Caco-2 (cell line): ENCODE measurements around the gene QDPR. TPM values are rescaled to one million over a fixed set of nuclear protein-coding genes. Genes with fewer than 3 reads are reported as not detected.

Experiments
- BruUV-seq: library from RNA; stranded (reverse); fragments of 400-500 nt; replicated peaks from 2 replicates; lab custom pipeline; 2021; lab: Mats Ljungman, UMichigan
- CTCF ChIA-PET: fragments of 300-600 bp; sonication (Branson Sonifier 250); formaldehyde crosslinking; loops from one replicate; lab custom pipeline; 2022; ENCODE audit warnings: antibody characterized with exemption; lab: Charles Lee
- POLR2A ChIA-PET: fragments of 300-600 bp; sonication (Branson Sonifier 250); formaldehyde crosslinking; loops from one replicate; lab custom pipeline; 2022; ENCODE audit warnings: antibody characterized with exemption; lab: Charles Lee
- DNase-seq, 2 experiments: peaks; one replicate each; pipeline versions ENCODE4 v3.0.0 to v3.0.0-alpha.2; 2020 to 2022
- H3K27me3 ChIP-seq: replicated peaks from 2 replicates; pipeline ENCODE4 v1.6.0; 2011; ENCODE audit warnings: low read length; ENCODE audit not compliant: control insufficient read depth, insufficient read depth
- H3K36me3 ChIP-seq: 2 replicates; pipeline ENCODE4 v1.5.1; 2011; ENCODE audit warnings: low read length; ENCODE audit not compliant: control insufficient read depth, insufficient read depth
- H3K4me1 ChIP-seq: fragments of 250-450 bp; sonication (Bioruptor Pico); 2 replicates; pipeline ENCODE4 v1.5.1; 2020; ENCODE audit warnings: mild to moderate bottlenecking
- H3K4me3 ChIP-seq: 2 replicates; pipeline ENCODE4 v1.5.1; 2011; ENCODE audit warnings: low read depth, mild to moderate bottlenecking, control low read depth, low read length
- H3K9me3 ChIP-seq: fragments of 250-450 bp; sonication (Bioruptor Pico); 2 replicates; pipeline ENCODE4 v1.5.1; 2020; ENCODE audit warnings: mild to moderate bottlenecking, moderate library complexity
- H3K27ac Mint-ChIP-seq: one replicate; pipeline ENCODE4 v1.8.0; 2022; ENCODE audit warnings: mixed read lengths; ENCODE audit not compliant: unreplicated experiment
- H3K27me3 Mint-ChIP-seq: one replicate; pipeline ENCODE4 v1.8.0; 2022; ENCODE audit warnings: mixed read lengths; ENCODE audit not compliant: insufficient read depth, unreplicated experiment
- H3K36me3 Mint-ChIP-seq: one replicate; pipeline ENCODE4 v1.8.0; 2022; ENCODE audit warnings: mild to moderate bottlenecking, mixed read lengths; ENCODE audit not compliant: insufficient read depth, unreplicated experiment
- H3K4me1 Mint-ChIP-seq: one replicate; pipeline ENCODE4 v1.8.0; 2022; ENCODE audit warnings: low read depth, mixed read lengths; ENCODE audit not compliant: unreplicated experiment
- H3K4me3 Mint-ChIP-seq: one replicate; pipeline ENCODE4 v1.8.0; 2022; ENCODE audit warnings: mild to moderate bottlenecking, moderate library complexity, mixed read lengths; ENCODE audit not compliant: unreplicated experiment
- H3K9me3 Mint-ChIP-seq: one replicate; pipeline ENCODE4 v1.8.0; 2022; ENCODE audit warnings: mixed read lengths; ENCODE audit not compliant: unreplicated experiment
- intact Hi-C: fragments of 100-400 bp; cut with micrococcal nuclease; formaldehyde crosslinking; loops from one replicate; pipeline ENCODE4 v1.10.0; 2022; ENCODE audit not compliant: unreplicated experiment
- total RNA-seq: library from RNA; stranded (reverse); gene quantifications from 2 replicates; pipeline ENCODE4 v1.2.3, GENCODE V29; 2022
- TF ChIP-seq, protein P1 (sequence below), 2 experiments: fragments of 200-600 bp in 1 of 2; IDR thresholded peaks; 1 replicate in 1 of 2; 2 replicates in 1 of 2; pipeline versions ENCODE4 v1.5.1 to v1.8.0; 2011 to 2022; ENCODE audit warnings: antibody characterized with exemption in 1 of 2, control low read depth in 1 of 2, inconsistent platforms in 1 of 2, low read depth in 1 of 2, low read length in 1 of 2, mild to moderate bottlenecking in 1 of 2, moderate library complexity in 1 of 2; ENCODE audit not compliant: insufficient read depth in 1 of 2, severe bottlenecking in 1 of 2, unreplicated experiment in 1 of 2

QDPR gene
- total RNA-seq, 1 experiment from 2014 or later: 47.3 TPM

DNA sequence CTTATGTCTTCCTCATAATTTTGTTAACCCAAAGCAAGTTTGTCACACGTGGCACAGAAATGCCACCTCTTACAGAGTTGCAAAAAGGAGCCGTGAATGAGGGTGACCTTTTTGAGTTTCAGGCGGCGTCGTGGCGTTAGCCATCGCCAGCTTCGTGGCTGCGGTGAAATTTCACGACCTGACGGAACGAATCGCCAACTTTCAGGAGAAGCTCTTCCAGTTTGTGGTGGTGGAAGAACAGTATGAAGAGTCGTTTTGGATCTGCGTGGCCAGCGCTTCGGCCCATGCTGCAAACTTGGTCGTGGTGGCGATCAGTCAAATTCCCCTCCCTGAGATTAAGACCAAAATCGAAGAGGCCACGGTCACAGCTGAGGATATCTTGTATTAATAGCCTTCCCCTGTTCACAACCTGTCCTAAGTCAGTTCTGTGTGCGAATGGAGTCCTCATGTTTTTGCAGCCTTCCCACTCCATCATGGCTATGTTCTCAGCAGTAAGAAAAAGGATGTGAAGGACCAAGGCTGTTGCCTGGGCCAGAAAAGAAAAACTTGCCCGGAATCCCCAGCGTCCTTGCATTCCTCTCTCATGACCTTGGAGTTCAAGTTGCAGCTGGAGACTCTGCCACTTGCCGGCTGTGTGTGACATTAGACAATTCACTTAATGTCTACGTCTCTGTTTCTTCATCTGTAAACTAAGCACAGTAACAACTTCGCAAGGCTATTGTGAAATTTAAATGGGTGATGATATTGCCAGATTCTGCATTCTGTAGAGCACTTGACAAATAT is 15.0 kb upstream of the QDPR start:
- Mint-ChIP-seq H3K27ac (no peak overlapping the region), H3K36me3 (no peaks in the 10 kb centered on the region), H3K4me1 (no peaks in the 10 kb centered on the region), H3K4me3 (no peak overlapping the region), H3K9me3 (no peaks in the 10 kb centered on the region), H3K27me3 (peaks cover 7% of the 10 kb centered on the region)
- TF ChIP-seq, protein P1, sequence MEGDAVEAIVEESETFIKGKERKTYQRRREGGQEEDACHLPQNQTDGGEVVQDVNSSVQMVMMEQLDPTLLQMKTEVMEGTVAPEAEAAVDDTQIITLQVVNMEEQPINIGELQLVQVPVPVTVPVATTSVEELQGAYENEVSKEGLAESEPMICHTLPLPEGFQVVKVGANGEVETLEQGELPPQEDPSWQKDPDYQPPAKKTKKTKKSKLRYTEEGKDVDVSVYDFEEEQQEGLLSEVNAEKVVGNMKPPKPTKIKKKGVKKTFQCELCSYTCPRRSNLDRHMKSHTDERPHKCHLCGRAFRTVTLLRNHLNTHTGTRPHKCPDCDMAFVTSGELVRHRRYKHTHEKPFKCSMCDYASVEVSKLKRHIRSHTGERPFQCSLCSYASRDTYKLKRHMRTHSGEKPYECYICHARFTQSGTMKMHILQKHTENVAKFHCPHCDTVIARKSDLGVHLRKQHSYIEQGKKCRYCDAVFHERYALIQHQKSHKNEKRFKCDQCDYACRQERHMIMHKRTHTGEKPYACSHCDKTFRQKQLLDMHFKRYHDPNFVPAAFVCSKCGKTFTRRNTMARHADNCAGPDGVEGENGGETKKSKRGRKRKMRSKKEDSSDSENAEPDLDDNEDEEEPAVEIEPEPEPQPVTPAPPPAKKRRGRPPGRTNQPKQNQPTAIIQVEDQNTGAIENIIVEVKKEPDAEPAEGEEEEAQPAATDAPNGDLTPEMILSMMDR (IDR thresholded peaks at IDR 0.05; ENCODE audit: insufficient read depth in 1 of 2, low read depth in 1 of 2, low read length in 1 of 2, severe bottlenecking in 1 of 2, unreplicated experiment in 1 of 2): no peak
- Histone ChIP-seq H3K36me3 (no peaks in the 10 kb centered on the region), H3K4me1 (no peaks in the 10 kb centered on the region), H3K9me3 (no peaks in the 10 kb centered on the region), H3K27me3 (no peaks in the 10 kb centered on the region; the same call in 1 of the 2 replicates), H3K4me3 (no peak overlapping the region)
- BruUV-seq: no TSS peak
- DNase-seq: no peak
- ChIA-PET CTCF (no interaction called here), POLR2A (no interaction called here)
- intact Hi-C loops: no loop called here

DNA sequence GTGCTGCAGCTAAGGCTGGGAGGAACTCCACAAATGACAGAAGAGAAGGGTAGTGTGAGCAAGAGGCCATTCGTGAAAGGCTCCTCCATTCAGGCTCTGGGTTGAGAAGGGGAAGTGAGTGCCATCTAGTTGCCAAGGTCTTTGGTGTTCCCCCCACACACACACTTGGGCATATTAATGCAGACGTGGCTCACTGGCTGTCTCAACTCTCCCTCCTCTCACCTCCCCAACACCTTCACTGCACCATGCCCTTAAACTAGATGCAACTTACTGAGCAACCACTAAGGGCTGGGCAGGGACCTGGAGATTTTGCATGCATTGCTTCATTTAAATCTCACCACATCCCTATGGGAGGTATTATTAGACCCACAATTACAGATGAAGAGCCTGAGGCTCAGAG is 11.8 kb upstream of the QDPR start:
- POLR2A ChIA-PET: no interaction called here

DNA sequence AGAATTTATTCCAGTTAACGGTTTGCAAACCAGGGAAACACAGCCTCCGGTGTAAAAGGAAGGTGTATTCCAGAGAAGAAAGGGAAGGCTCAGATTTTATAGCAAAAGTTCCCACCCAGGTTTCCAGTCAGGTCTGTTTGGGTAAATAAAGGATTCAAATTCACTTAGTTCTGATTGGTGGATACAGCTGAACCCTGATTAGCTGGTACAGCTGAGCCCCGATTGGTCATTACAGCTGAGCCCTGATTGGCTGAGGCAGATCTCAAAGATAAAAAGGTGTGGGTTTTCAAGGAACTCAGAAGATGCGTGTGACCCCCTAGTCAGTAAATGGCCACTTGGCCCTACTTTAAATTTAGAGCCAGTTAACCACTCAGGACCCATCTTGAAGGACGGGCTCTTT is 9.7 kb upstream of the QDPR start:
- H3K9me3 ChIP-seq: no peaks in the 10 kb centered on the region
- Mint-ChIP-seq H3K4me1 (no peaks in the 10 kb centered on the region), H3K4me3 (no peak overlapping the region), H3K36me3 (no peaks in the 10 kb centered on the region), H3K9me3 (no peaks in the 10 kb centered on the region), H3K27ac (no peak overlapping the region), H3K27me3 (peaks cover 12% of the 10 kb centered on the region)
- H3K4me3 ChIP-seq: no peak overlapping the region
- no TSS peak for BruUV-seq
- H3K27me3 ChIP-seq: no peaks in the 10 kb centered on the region; the same call in 1 of the 2 replicates
- intact Hi-C loops: no loop called here
- ChIA-PET POLR2A (no interaction called here), CTCF (no interaction called here)
- H3K36me3 ChIP-seq: no peaks in the 10 kb centered on the region
- TF ChIP-seq, protein P1 (IDR thresholded peaks at IDR 0.05; ENCODE audit: insufficient read depth in 1 of 2, low read depth in 1 of 2, low read length in 1 of 2, severe bottlenecking in 1 of 2, unreplicated experiment in 1 of 2): no peak
- H3K4me1 ChIP-seq: no peaks in the 10 kb centered on the region
- DNase-seq: no peak

More for the DNA sequence above, 11.8 kb upstream of the QDPR start:
- Histone ChIP-seq H3K27me3 (no peaks in the 10 kb centered on the region; the same call in 1 of the 2 replicates), H3K4me3 (no peak overlapping the region), H3K4me1 (no peaks in the 10 kb centered on the region), H3K36me3 (no peaks in the 10 kb centered on the region), H3K9me3 (no peaks in the 10 kb centered on the region)
- CTCF ChIA-PET: no interaction called here
- no peaks in the 10 kb centered on the region for H3K36me3 Mint-ChIP-seq
- no TSS peak for BruUV-seq
- no peak overlapping the region for H3K27ac Mint-ChIP-seq
- intact Hi-C loops: no loop called here
- DNase-seq: no peak
- no peaks in the 10 kb centered on the region for H3K4me1 Mint-ChIP-seq
- TF ChIP-seq, protein P1 (IDR thresholded peaks at IDR 0.05; ENCODE audit: insufficient read depth in 1 of 2, low read depth in 1 of 2, low read length in 1 of 2, severe bottlenecking in 1 of 2, unreplicated experiment in 1 of 2): no peak
- peaks cover 15% of the 10 kb centered on the region for H3K27me3 Mint-ChIP-seq
- H3K9me3 Mint-ChIP-seq: no peaks in the 10 kb centered on the region
- no peak overlapping the region for H3K4me3 Mint-ChIP-seq
